Panc1 (cell line): ENCODE data around the gene CPA2. TPM values are rescaled to one million over a fixed set of nuclear protein-coding genes. Genes with fewer than 3 reads are reported as not detected.
"Not testable (repeated sequence)": the region's sequence is repeated elsewhere in the genome, so short reads cannot be mapped to it uniquely, and the experiment has no call there.

Experiments used
- ATAC-seq: fragments of 200-7000 bp; cut with Tn5 transposase; 2 replicates; pipeline ENCODE4 v1.9.1; 2020; ENCODE audit warnings: mild to moderate bottlenecking, moderate library complexity
- BruUV-seq: library from RNA; stranded (reverse); fragments of 400-500 nt; replicated peaks from 2 replicates; lab custom pipeline; 2021; lab: Mats Ljungman, UMichigan
- CTCF ChIA-PET: fragments of 300-600 bp; sonication (Branson Sonifier 250); formaldehyde crosslinking; loops from one replicate; lab custom pipeline; 2022; ENCODE audit warnings: antibody characterized with exemption; lab: Charles Lee
- POLR2A ChIA-PET: fragments of 300-600 bp; sonication (Branson Sonifier 250); formaldehyde crosslinking; loops from one replicate; lab custom pipeline; 2022; ENCODE audit warnings: antibody characterized with exemption; lab: Charles Lee
- DNase-seq: peaks from one replicate; pipeline ENCODE4 v3.0.0-alpha.2; 2010; ENCODE audit warnings: low read depth, low spot score
- H3K27ac ChIP-seq: 2 replicates; pipeline ENCODE4 v1.5.1; 2011; ENCODE audit warnings: mild to moderate bottlenecking, low read length, inconsistent platforms
- H3K27me3 ChIP-seq: fragments of 200-500 bp; sonication (Bioruptor generic); 2 replicates; pipeline ENCODE4 v1.6.0; 2014; ENCODE audit warnings: low read length, inconsistent platforms; ENCODE audit not compliant: control insufficient read depth, insufficient read depth
- H3K36me3 ChIP-seq: fragments of 200-500 bp; sonication (Bioruptor generic); 2 replicates; pipeline ENCODE4 v1.5.1; 2014; ENCODE audit warnings: inconsistent platforms, mild to moderate bottlenecking, low read length, moderate library complexity; ENCODE audit not compliant: control insufficient read depth, insufficient read depth
- H3K4me1 ChIP-seq: 2 replicates; pipeline ENCODE4 v1.5.1; 2011; ENCODE audit warnings: inconsistent platforms, mild to moderate bottlenecking, low read length, moderate library complexity; ENCODE audit not compliant: control insufficient read depth, insufficient read depth
- H3K4me3 ChIP-seq, 2 experiments: 2 replicates each; pipeline ENCODE4 v1.5.1; 2011 to 2012; ENCODE audit warnings: low read depth in 2 of 2, low read length in 2 of 2, mild to moderate bottlenecking in 2 of 2, inconsistent platforms in 1 of 2, moderate library complexity in 1 of 2
- H3K9me3 ChIP-seq: fragments of 200-500 bp; sonication (Bioruptor generic); 2 replicates; pipeline ENCODE4 v1.5.1; 2014; ENCODE audit warnings: low read depth, mild to moderate bottlenecking, inconsistent platforms, low read length, moderate library complexity; ENCODE audit not compliant: control insufficient read depth, insufficient read depth
- CTCF ChIP-seq: fragments of 450-650 bp; IDR thresholded peaks from 2 replicates; pipeline ENCODE4 v1.5.1; 2017; ENCODE audit warnings: mild to moderate bottlenecking
- POLR2AphosphoS5 ChIP-seq: IDR thresholded peaks from 2 replicates; pipeline ENCODE4 v1.6.1; 2012; ENCODE audit warnings: mild to moderate bottlenecking, low read depth, low read length, moderate library complexity
- REST ChIP-seq, 2 experiments: IDR thresholded peaks; 2 replicates each; pipeline ENCODE4 v1.6.1; 2011 to 2012; ENCODE audit warnings: low read depth in 2 of 2, control low read depth in 1 of 2, low read length in 1 of 2, mild to moderate bottlenecking in 1 of 2, moderate library complexity in 1 of 2; ENCODE audit not compliant: insufficient read depth in 1 of 2
- SIN3A ChIP-seq: IDR thresholded peaks from 2 replicates; pipeline ENCODE4 v1.6.1; 2012; ENCODE audit warnings: low read depth, mild to moderate bottlenecking, low read length, moderate library complexity, borderline replicate concordance; ENCODE audit not compliant: insufficient read depth
- TCF7L2 ChIP-seq: IDR thresholded peaks from 2 replicates; pipeline ENCODE4 v1.6.1; 2011; ENCODE audit warnings: mild to moderate bottlenecking, low read depth, low read length, inconsistent platforms
- in situ Hi-C: cut with HindIII; loops from 2 replicates; pipeline ENCODE4 v1.10.0; 2016; ENCODE audit warnings: low sequenced_read_pairs, low pct_unique_long_range_greater_than_20kb
- intact Hi-C: fragments of 100-400 bp; cut with micrococcal nuclease; formaldehyde crosslinking; loops from one replicate; pipeline ENCODE4 v1.10.0; 2022; ENCODE audit not compliant: unreplicated experiment
- total RNA-seq: library from RNA; stranded (reverse); gene quantifications from one replicate; pipeline ENCODE4 v1.2.1, GENCODE V29; 2021; ENCODE audit not compliant: unreplicated experiment

The CPA2 gene
- total RNA-seq, 1 experiment from 2014 or later = 0.87 TPM

GRCh38 chr7:130314305-130314704, 47.6 kb downstream of the CPA2 start:
- in situ Hi-C loops (no loop called here), intact Hi-C loops (no loop called here)
- no peaks in the 10 kb centered on the region for H3K27me3 ChIP-seq
- no peak overlapping the region for H3K4me3 ChIP-seq
- BruUV-seq = no TSS peak
- DNase-seq = no peak
- ChIA-PET POLR2A (no interaction called here), CTCF (interaction anchor here (0.6 kb wide), 1 partner anchor 23 kb away, joined by 4 read pairs; no protein-coding TSS in a partner anchor)
- H3K36me3 ChIP-seq = no peaks in the 10 kb centered on the region
- no peak for ATAC-seq
- no peaks in the 10 kb centered on the region for H3K4me1 ChIP-seq
- TF ChIP-seq TCF7L2 = no peak
- TF ChIP-seq REST (IDR thresholded peaks at IDR 0.05; ENCODE audit: insufficient read depth in 1 of 2, low read depth in 2 of 2, low read length in 1 of 2) = no peak
- no peak for TF ChIP-seq CTCF
- no peak for TF ChIP-seq SIN3A
- TF ChIP-seq POLR2AphosphoS5 = no peak
- no peak overlapping the region for H3K27ac ChIP-seq
- H3K9me3 ChIP-seq = no peaks in the 10 kb centered on the region

GRCh38 chr7:130319541-130319940, 52.9 kb downstream of the CPA2 start:
- CTCF ChIA-PET = no interaction called here
- no TSS peak for BruUV-seq
- no peaks in the 10 kb centered on the region for H3K36me3 ChIP-seq
- H3K4me3 ChIP-seq = no peak overlapping the region
- H3K4me1 ChIP-seq = no peaks in the 10 kb centered on the region
- no peak for TF ChIP-seq REST (IDR thresholded peaks at IDR 0.05; ENCODE audit: insufficient read depth in 1 of 2, low read depth in 2 of 2, low read length in 1 of 2)
- TF ChIP-seq CTCF = no peak
- TF ChIP-seq TCF7L2 = no peak
- no peak for TF ChIP-seq POLR2AphosphoS5
- no peak for TF ChIP-seq SIN3A
- H3K9me3 ChIP-seq = no peaks in the 10 kb centered on the region
- DNase-seq (no peak), ATAC-seq (no peak)
- POLR2A ChIA-PET = no interaction called here
- intact Hi-C loops = no loop called here
- no peaks in the 10 kb centered on the region for H3K27me3 ChIP-seq
- no peak overlapping the region for H3K27ac ChIP-seq
- in situ Hi-C loops = no loop called here

GRCh38 chr7:130321542-130322229, 55.0 kb downstream of the CPA2 start:
- CTCF ChIA-PET, H3K4me3 ChIP-seq, H3K27ac ChIP-seq, H3K27me3 ChIP-seq, intact Hi-C loops, H3K4me1 ChIP-seq, ATAC-seq, BruUV-seq, DNase-seq, H3K36me3 ChIP-seq, POLR2A ChIA-PET, H3K9me3 ChIP-seq: not testable (repeated sequence)
- in situ Hi-C loops = loop anchor here (10.0 kb wide), 1 partner anchor 233 kb away; no protein-coding TSS in a partner anchor
